SK-N-SH (cell line): ENCODE results near the gene PRC1. TPM values are rescaled to one million over a fixed set of nuclear protein-coding genes. Genes with fewer than 3 reads are reported as not detected.

Experiments used
- CTCF ChIA-PET: fragments of 300-600, 350-600 bp; formaldehyde crosslinking; extraction: SDS; loops from one replicate; lab custom pipeline; 2021; lab: Yijun Ruan, JAX
- POLR2A ChIA-PET: fragments of 350-600 bp; sonication (Branson Sonifier 250); formaldehyde crosslinking; extraction: SDS; loops from one replicate; lab custom pipeline; 2020; ENCODE audit warnings: antibody characterized with exemption, inconsistent platforms; lab: Yijun Ruan, JAX
- DNase-seq: peaks from one replicate; pipeline ENCODE4 v3.0.0; 2012
- H2AFZ ChIP-seq: fragments of 200-600 bp; sonication (generic); 2 replicates; pipeline ENCODE4 v1.8.1; 2016; ENCODE audit warnings: antibody characterized with exemption, mild to moderate bottlenecking, low read depth
- H3F3A ChIP-seq: fragments of 200-600 bp; sonication (generic); replicated peaks from 2 replicates; pipeline ENCODE3; 2016; ENCODE audit warnings: antibody characterized with exemption, mild to moderate bottlenecking; ENCODE audit not compliant: insufficient read depth
- H3K27ac ChIP-seq, 2 experiments: fragments of 200-500 bp in 1 of 2; fragments of 200-600 bp in 1 of 2; sonication (Bioruptor generic) in 1 of 2; sonication (generic), shearing (Covaris generic) in 1 of 2; 2 replicates each; pipeline versions ENCODE4 v1.5.1 to v1.6.1; 2014 to 2016; ENCODE audit warnings: low read depth in 2 of 2, inconsistent platforms in 1 of 2, low read length in 1 of 2, mild to moderate bottlenecking in 1 of 2, mixed read lengths in 1 of 2
- H3K27me3 ChIP-seq: fragments of 200-600 bp; sonication (generic), shearing (Covaris generic); 2 replicates; pipeline ENCODE4 v1.6.1; 2016; ENCODE audit warnings: mixed run types; ENCODE audit not compliant: insufficient read depth
- H3K36me3 ChIP-seq, 2 experiments: fragments of 200-500 bp in 1 of 2; fragments of 200-600 bp in 1 of 2; sonication (Bioruptor generic) in 1 of 2; sonication (generic) in 1 of 2; replicated peaks in 1 of 2; 2 replicates each; pipeline versions ENCODE3 to v1.5.1; 2014 to 2016; ENCODE audit warnings: low read length in 1 of 2, mild to moderate bottlenecking in 1 of 2; ENCODE audit not compliant: insufficient read depth in 2 of 2, control insufficient read depth in 1 of 2
- H3K4me1 ChIP-seq, 2 experiments: fragments of 200-500 bp in 1 of 2; fragments of 200-600 bp in 1 of 2; sonication (Bioruptor generic) in 1 of 2; sonication (generic), shearing (Covaris generic) in 1 of 2; 2 replicates each; pipeline versions ENCODE4 v1.5.1 to v1.6.1; 2014 to 2016; ENCODE audit warnings: low read depth in 1 of 2, low read length in 1 of 2, mixed run types in 1 of 2; ENCODE audit not compliant: insufficient read depth in 2 of 2, control insufficient read depth in 1 of 2
- H3K4me2 ChIP-seq: fragments of 200-600 bp; sonication (generic), shearing (Covaris generic); 2 replicates; pipeline ENCODE4 v1.6.1; 2017; ENCODE audit warnings: mixed run types
- H3K4me3 ChIP-seq, 2 experiments: fragments of 200-500 bp in 1 of 2; fragments of 200-600 bp in 1 of 2; sonication (Bioruptor generic) in 1 of 2; sonication (generic), shearing (Covaris generic) in 1 of 2; 2 replicates each; pipeline versions ENCODE4 v1.5.1 to v1.8.1; 2014 to 2016; ENCODE audit warnings: low read depth in 2 of 2, inconsistent platforms in 1 of 2, low read length in 1 of 2, mild to moderate bottlenecking in 1 of 2, mixed read lengths in 1 of 2, moderate library complexity in 1 of 2
- H3K79me2 ChIP-seq: fragments of 200-600 bp; sonication (generic); 2 replicates; pipeline ENCODE4 v1.8.1; 2017; ENCODE audit warnings: mild to moderate bottlenecking; ENCODE audit not compliant: insufficient read depth
- H3K9ac ChIP-seq: fragments of 200-600 bp; sonication (generic); 2 replicates; pipeline ENCODE4 v1.6.1; 2017; ENCODE audit warnings: mixed run types
- H3K9me2 ChIP-seq: fragments of 200-600 bp; sonication (generic); 2 replicates; pipeline ENCODE4 v1.6.1; 2017; ENCODE audit warnings: mixed run types
- H3K9me3 ChIP-seq: fragments of 200-600 bp; sonication (generic); 2 replicates; pipeline ENCODE4 v1.6.1; 2017; ENCODE audit warnings: mixed run types, mild to moderate bottlenecking, moderate library complexity
- H4K20me1 ChIP-seq: fragments of 200-600 bp; sonication (generic); 2 replicates; pipeline ENCODE4 v1.6.1; 2017; ENCODE audit warnings: mild to moderate bottlenecking, mixed run types; ENCODE audit not compliant: insufficient read depth
- CHD2 ChIP-seq: fragments of 150-350 bp; IDR thresholded peaks from 2 replicates; pipeline ENCODE4 v1.6.1; 2018; ENCODE audit warnings: low read length; ENCODE audit not compliant: partially characterized antibody
- EZH2phosphoT487 ChIP-seq: fragments of 200-600 bp; sonication (generic); IDR thresholded peaks from 2 replicates; pipeline ENCODE4 v1.6.1; 2017; ENCODE audit warnings: low read depth, mixed run types, mild to moderate bottlenecking, antibody characterized with exemption, moderate library complexity, borderline replicate concordance
- FOSL2 ChIP-seq: IDR thresholded peaks from 2 replicates; pipeline ENCODE4 v1.4.0; 2012; ENCODE audit warnings: low read depth, mild to moderate bottlenecking, moderate library complexity, borderline replicate concordance
- GABPA ChIP-seq: IDR thresholded peaks from 2 replicates; pipeline ENCODE4 v1.4.0; 2012; ENCODE audit warnings: low read depth, mild to moderate bottlenecking
- JUND ChIP-seq: IDR thresholded peaks from 2 replicates; pipeline ENCODE4 v1.4.0; 2012
- MEF2A ChIP-seq: IDR thresholded peaks from 2 replicates; pipeline ENCODE4 v1.4.0; 2012; ENCODE audit warnings: low read depth, borderline replicate concordance
- PBX3 ChIP-seq: IDR thresholded peaks from 2 replicates; pipeline ENCODE4; 2012
- POLR2AphosphoS5 ChIP-seq: IDR thresholded peaks from 2 replicates; pipeline ENCODE4 v1.6.1; 2012; ENCODE audit warnings: low read depth, low read length
- REST ChIP-seq: IDR thresholded peaks from 2 replicates; pipeline ENCODE4 v1.6.1; 2012; ENCODE audit warnings: mild to moderate bottlenecking, low read depth, low read length, moderate library complexity
- RXRA ChIP-seq: IDR thresholded peaks from 2 replicates; pipeline ENCODE4 v1.4.0; 2012; ENCODE audit warnings: low read depth, mild to moderate bottlenecking, borderline replicate concordance
- TEAD4 ChIP-seq: IDR thresholded peaks from 2 replicates; pipeline ENCODE4 v1.4.0; 2012; ENCODE audit warnings: mild to moderate bottlenecking, borderline replicate concordance; ENCODE audit not compliant: insufficient read depth
- WGBS: methylation state at CpG from one replicate; pipeline ENCODE4 v1.1.6; 2017; ENCODE audit warnings: low lambda C conversion rate; 5-methylcytosine and 5-hydroxymethylcytosine counted together
- polyA plus RNA-seq, 3 experiments: library from polyadenylated mRNA; depleted of rRNA; stranded (reverse); fragments of >200 nt; gene quantifications; 2 replicates each; pipeline ENCODE4 v1.2.3, GENCODE V29; 2012

Gene PRC1
- polyA plus RNA-seq, 1 of the 3 experiments (the other 2 are of a cell fraction) = 125 TPM

GRCh38 chr15:90987561-90988141 lies 6.7 kb downstream of the PRC1 start:
- H3K79me2 ChIP-seq = peaks cover 100% of the 10 kb centered on the region
- no peaks in the 10 kb centered on the region for H3K9me3 ChIP-seq
- peaks cover 4 to 6% of the 10 kb centered on the region in 2 experiments for H3K36me3 ChIP-seq
- H3K27ac ChIP-seq = peak overlapping the region in 1 of 2 experiments; percentile 64; a peak in 3 of 4 replicates
- no peak overlapping the region; the same call in 1 of the 2 replicates for H3K9ac ChIP-seq
- no peaks in the 10 kb centered on the region for H3K9me2 ChIP-seq
- ChIA-PET POLR2A (interaction anchor here (1.0 kb wide), 1 partner anchor 31 kb away, joined by 4 read pairs; no protein-coding TSS in a partner anchor), CTCF (interaction anchor here (1.3 to 4.2 kb wide), 4 partner anchors 8 to 55 kb away, joined by 3 to 19 read pairs (median 12); partner anchors contain the start of gene HDDC3)
- 90% methylated on average over 7 of the region's 7 CpGs for WGBS
- peaks cover 12% of the 10 kb centered on the region; the same call in 1 of the 2 replicates for H4K20me1 ChIP-seq
- peak overlapping the region; percentile 72 for H3K4me2 ChIP-seq
- peaks cover 2% of the 10 kb centered on the region for H3F3A ChIP-seq
- no peaks in the 10 kb centered on the region for H3K27me3 ChIP-seq
- no peak for TF ChIP-seq POLR2AphosphoS5
- TF ChIP-seq JUND = no peak
- TF ChIP-seq GABPA = no peak
- no peak for TF ChIP-seq MEF2A
- no peak for TF ChIP-seq EZH2phosphoT487
- no peak for TF ChIP-seq FOSL2
- TF ChIP-seq TEAD4 = no peak
- TF ChIP-seq REST = no peak
- no peak for TF ChIP-seq CHD2
- no peak for TF ChIP-seq PBX3
- TF ChIP-seq RXRA = no peak
- TF ChIP-seq, all 33 proteins: peak for 0
- Histone ChIP-seq H3K4me3 (peak overlapping the region in 1 of 2 experiments; percentile 9; a peak in 1 of 4 replicates), H3K4me1 (peaks cover 6 to 11% of the 10 kb centered on the region in 2 experiments), H2AFZ (peak overlapping the region; percentile 73)
- no peak for DNase-seq
